Psoas muscle (tissue), 8 donors: ENCODE results near the gene MDC1. TPM values are rescaled to one million over a fixed set of nuclear protein-coding genes. Genes with fewer than 3 reads are reported as not detected.
A peak's percentile ranks its signal among the peaks of the same experiment; 100 is the strongest.
"Not testable (repeated sequence)": the region's sequence is repeated elsewhere in the genome, so short reads cannot be mapped to it uniquely, and the experiment has no call there.

Experiments
- ATAC-seq, 4 donors: fragments of 200-7000 bp; cut with Tn5 transposase; one replicate each; pipeline ENCODE4 v1.9.1; 2020; ENCODE audit warnings: moderate library complexity in 3 of 4, mild to moderate bottlenecking in 2 of 4
- DNase-seq, 2 donors: peaks; one replicate each; pipeline ENCODE4 v3.0.0-alpha.2; 2020
- H3K27ac ChIP-seq: fragments of 200-600 bp; one replicate; pipeline ENCODE4 v1.8.0; 2022
- H3K27me3 ChIP-seq, 3 donors: fragments of 200-600 bp in 1 of 3; one replicate each; pipeline versions ENCODE4 v1.6.1 to v1.8.0; 2013 to 2022; ENCODE audit warnings: low read length in 2 of 3, mild to moderate bottlenecking in 2 of 3, moderate library complexity in 1 of 3; ENCODE audit not compliant: insufficient read depth in 3 of 3
- H3K36me3 ChIP-seq, 2 donors: fragments of 200-600 bp in 1 of 2; one replicate each; pipeline versions ENCODE4 v1.6.1 to v1.8.0; 2013 to 2022; ENCODE audit warnings: low read depth in 1 of 2, mild to moderate bottlenecking in 1 of 2, moderate library complexity in 1 of 2; ENCODE audit not compliant: insufficient read depth in 1 of 2
- H3K4me1 ChIP-seq: fragments of 200-600 bp; one replicate; pipeline ENCODE4 v1.8.0; 2022
- H3K4me3 ChIP-seq: fragments of 200-600 bp; one replicate; pipeline ENCODE4 v1.8.0; 2022; ENCODE audit warnings: mild to moderate bottlenecking
- H3K9me3 ChIP-seq: fragments of 200-600 bp; one replicate; pipeline ENCODE4 v1.8.0; 2022
- WGBS, 3 donors: extraction: QIAGEN DNeasy Blood & Tissue Kit; methylation state at CpG; one replicate each; pipeline versions ENCODE4 v1.1.6 to v1.1.7; 2013; 5-methylcytosine and 5-hydroxymethylcytosine counted together
- intact Hi-C, 2 donors: fragments of 100-400 bp; cut with DNase I; formaldehyde crosslinking; loops; one replicate each; pipeline versions ENCODE4 v1.11.0 to v1.14.2; 2022
- polyA plus RNA-seq, 3 donors: library from polyadenylated mRNA; stranded (reverse); fragments of 200-250 nt; gene quantifications; one replicate each; pipeline ENCODE4 v1.2.3, GENCODE V29; 2013
- total RNA-seq, 4 donors: library from RNA; stranded (reverse); fragmentation: NEBNext Ultra II Directional in 2 of 4; extraction: Animal tissue kit (Norgen Biotek cat#: 25700) in 2 of 4; gene quantifications; one replicate each; pipeline versions ENCODE4 v1.2.1 to v1.2.4, GENCODE V29; 2021 to 2023
- TF ChIP-seq, protein P1 (sequence below): fragments of 200-600 bp; IDR thresholded peaks from one replicate; pipeline ENCODE4 v1.8.0; 2022; ENCODE audit warnings: antibody characterized with exemption
- donor health status: healthy with polysubstance abuse.
- donor health status: DM: no; HTN: no; CAD: no; lungs with moderate emphysema.
- donor health status: Bipolar disorder and iron deficiency.
- donor health status: healthy.
- donor health status: DM: yes; HTN: yes; CAD: no.
- donor health status: DM: no; HTN: no; CAD: no.
- donor health status: DM: no; HTN: no; CAD: no.
- donor health status: DM: yes; HTN: yes; CAD: no.

The MDC1 gene
- total and polyA plus RNA-seq, 7 donors = 4.1 to 18.0 (median 12.7) TPM

DNA sequence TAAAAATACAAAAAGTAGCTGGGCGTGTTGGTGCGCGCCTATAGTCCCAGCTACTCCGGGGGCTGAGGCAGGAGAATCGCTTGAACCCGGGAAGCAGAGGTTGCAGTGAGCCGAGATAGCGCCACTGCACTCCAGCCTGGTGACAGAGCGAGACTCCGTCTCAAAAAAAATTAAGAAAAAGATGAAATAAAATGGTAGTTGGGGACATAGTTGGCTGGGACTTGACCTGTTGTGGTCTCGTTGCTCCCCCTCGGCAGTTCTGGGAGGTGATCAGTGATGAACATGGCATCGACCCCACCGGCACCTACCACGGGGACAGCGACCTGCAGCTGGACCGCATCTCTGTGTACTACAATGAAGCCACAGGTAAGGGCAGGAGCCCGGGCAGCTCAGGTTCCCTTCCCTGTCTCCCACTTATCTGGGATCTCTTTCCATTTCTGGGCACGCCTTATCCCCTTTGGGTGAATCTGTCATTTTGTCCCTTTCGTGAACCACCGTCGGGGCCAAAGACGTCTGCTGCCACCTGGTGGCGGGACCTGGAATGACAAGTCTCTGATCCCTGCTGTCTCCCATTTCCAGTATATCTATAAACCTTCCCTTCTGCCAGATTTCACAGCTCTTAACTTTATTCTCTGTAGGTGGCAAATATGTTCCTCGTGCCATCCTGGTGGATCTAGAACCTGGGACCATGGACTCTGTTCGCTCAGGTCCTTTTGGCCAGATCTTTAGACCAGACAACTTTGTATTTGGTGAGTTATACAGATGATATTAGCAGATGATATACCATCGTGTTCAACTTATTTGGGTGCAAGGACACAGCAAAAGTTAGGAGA, 5.4 kb upstream of the MDC1 start:
- intact Hi-C loops = loop anchor here (1.0 to 10.0 kb wide), 2 partner anchors 43 to 178 kb away; no protein-coding TSS in a partner anchor
- Histone ChIP-seq H3K36me3 (peaks cover 4 to 51% of the 10 kb centered on the region in 2 donors), H3K27me3 (no peaks in the 10 kb centered on the region), H3K27ac (peak overlapping the region; percentile 98), H3K4me3 (peak overlapping the region; percentile 96), H3K4me1 (peaks cover 29% of the 10 kb centered on the region), H3K9me3 (no peaks in the 10 kb centered on the region)
- ATAC-seq (peak; percentile 19 to 47 (median 24)), DNase-seq (peak; percentile 81 to 88)
- 16 to 22% (median 20%) methylated on average over 27 of the region's 27 CpGs for WGBS, 3 donors
- TF ChIP-seq, protein P1, sequence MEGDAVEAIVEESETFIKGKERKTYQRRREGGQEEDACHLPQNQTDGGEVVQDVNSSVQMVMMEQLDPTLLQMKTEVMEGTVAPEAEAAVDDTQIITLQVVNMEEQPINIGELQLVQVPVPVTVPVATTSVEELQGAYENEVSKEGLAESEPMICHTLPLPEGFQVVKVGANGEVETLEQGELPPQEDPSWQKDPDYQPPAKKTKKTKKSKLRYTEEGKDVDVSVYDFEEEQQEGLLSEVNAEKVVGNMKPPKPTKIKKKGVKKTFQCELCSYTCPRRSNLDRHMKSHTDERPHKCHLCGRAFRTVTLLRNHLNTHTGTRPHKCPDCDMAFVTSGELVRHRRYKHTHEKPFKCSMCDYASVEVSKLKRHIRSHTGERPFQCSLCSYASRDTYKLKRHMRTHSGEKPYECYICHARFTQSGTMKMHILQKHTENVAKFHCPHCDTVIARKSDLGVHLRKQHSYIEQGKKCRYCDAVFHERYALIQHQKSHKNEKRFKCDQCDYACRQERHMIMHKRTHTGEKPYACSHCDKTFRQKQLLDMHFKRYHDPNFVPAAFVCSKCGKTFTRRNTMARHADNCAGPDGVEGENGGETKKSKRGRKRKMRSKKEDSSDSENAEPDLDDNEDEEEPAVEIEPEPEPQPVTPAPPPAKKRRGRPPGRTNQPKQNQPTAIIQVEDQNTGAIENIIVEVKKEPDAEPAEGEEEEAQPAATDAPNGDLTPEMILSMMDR = peak; percentile 99

- ATAC-seq, H3K9me3 ChIP-seq, H3K27me3 ChIP-seq: not testable (repeated sequence)
- Histone ChIP-seq H3K27ac (peak overlapping the region; percentile 98), H3K4me1 (peaks cover 29% of the 10 kb centered on the region), H3K4me3 (peak overlapping the region; percentile 96), H3K36me3 (peaks cover 4 to 45% of the 10 kb centered on the region in 2 donors)
- 22 to 35% (median 29%) methylated on average over 10 of the region's 10 CpGs for WGBS, 3 donors
- intact Hi-C loops = loop anchor here (1.0 to 10.0 kb wide), 2 partner anchors 43 to 177 kb away; no protein-coding TSS in a partner anchor
- peak in 1 of 2 donors; percentile 59 for DNase-seq
These were observed 4.9 kb upstream of the MDC1 start for GRCh38 chr6:30722025-30722279.

DNA sequence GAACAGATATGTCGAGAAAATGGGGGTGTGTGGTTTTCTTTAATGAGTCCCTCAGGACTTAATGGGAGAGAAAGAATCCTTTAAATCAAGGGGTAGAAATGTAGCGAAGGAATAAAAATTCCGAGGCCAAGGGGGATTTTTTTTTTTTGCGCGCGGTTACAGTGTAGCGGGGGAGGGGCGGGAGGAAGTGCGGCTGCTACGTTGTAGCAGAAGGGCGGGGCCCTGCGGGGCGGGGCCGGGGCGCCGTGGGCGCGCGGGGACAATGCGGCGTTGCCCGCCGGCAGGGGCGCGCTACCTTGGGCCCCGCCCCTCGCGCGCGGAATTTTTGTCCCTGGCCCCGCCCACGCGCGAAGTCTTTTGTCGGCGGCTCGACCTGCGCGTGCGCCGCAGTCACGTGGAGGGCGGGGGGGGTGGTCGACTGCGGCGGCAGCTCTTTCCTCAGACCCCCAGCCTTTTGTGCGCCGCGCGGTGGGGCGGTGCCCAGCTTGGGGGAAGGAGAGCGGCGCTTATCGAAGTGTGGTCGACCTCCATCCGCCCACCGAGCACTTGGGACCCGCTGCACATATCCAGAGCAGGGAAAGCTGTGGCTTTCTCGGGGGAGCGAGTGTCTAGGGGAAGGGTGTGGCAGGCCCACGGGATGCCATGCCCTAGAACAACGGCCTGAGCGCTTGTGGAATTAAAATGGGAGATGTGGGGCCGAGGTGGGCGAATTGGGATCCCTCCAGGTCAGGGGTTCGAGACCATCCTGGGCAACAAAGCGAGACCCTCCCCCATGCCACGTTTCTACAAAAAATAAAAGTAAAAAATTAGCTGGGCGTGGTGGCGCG, 4.3 kb upstream of the MDC1 start:
- Histone ChIP-seq H3K27ac (peak overlapping the region; percentile 98), H3K9me3 (no peaks in the 10 kb centered on the region), H3K4me1 (peaks cover 33% of the 10 kb centered on the region), H3K4me3 (peak overlapping the region; percentile 96), H3K36me3 (peaks cover 4 to 40% of the 10 kb centered on the region in 2 donors), H3K27me3 (no peaks in the 10 kb centered on the region)
- whole genome bisulfite sequencing, 3 donors = 2 to 7% (median 5%) methylated on average over 50 to 71 of the region's 71 CpGs
- ATAC-seq (peak; percentile 73 to 79 (median 77)), DNase-seq (peak; percentile 94 to 96)
- intact Hi-C loops = loop anchor here (1.0 to 10.0 kb wide), 4 partner anchors 35 to 177 kb away; partner anchors contain the start of genes MRPS18B (in 1 of the 2), PPP1R10 (in 1 of the 2) and PPP1R18 (in 1 of the 2)
- TF ChIP-seq, protein P1 = peak; percentile 44

- 0 to 1% (median 0%) methylated on average over 28 to 29 of the region's 29 CpGs for WGBS, 3 donors
- intact Hi-C loops = loop anchor here in 1 of 2 donors (2.0 to 10.0 kb wide), 3 partner anchors 34 to 176 kb away; partner anchors contain the start of genes MRPS18B, PPP1R10 and PPP1R18
These were observed 3.7 kb upstream of the MDC1 start for GRCh38 chr6:30720738-30721197.

More at GRCh38 chr6:30720738-30721197, 3.7 kb upstream of the MDC1 start:
- Histone ChIP-seq H3K27ac (peak overlapping the region; percentile 98), H3K27me3 (no peaks in the 10 kb centered on the region), H3K9me3 (no peaks in the 10 kb centered on the region), H3K36me3 (peaks cover 4 to 35% of the 10 kb centered on the region in 2 donors), H3K4me3 (peak overlapping the region; percentile 96), H3K4me1 (peaks cover 39% of the 10 kb centered on the region)
- DNase-seq (peak; percentile 79 to 84), ATAC-seq (peak; percentile 15 to 37 (median 33))
- TF ChIP-seq, protein P1 = no peak
